Activated CD4-positive, alpha-beta T cell treated with anti-CD3 and anti-CD28 coated beads for 1 hour (primary cell): ENCODE results near the gene ANO6.

Experiments used
- DNase-seq: peaks from one replicate; pipeline ENCODE4 v3.0.0-alpha.2; 2020

ANO6 gene

DNA sequence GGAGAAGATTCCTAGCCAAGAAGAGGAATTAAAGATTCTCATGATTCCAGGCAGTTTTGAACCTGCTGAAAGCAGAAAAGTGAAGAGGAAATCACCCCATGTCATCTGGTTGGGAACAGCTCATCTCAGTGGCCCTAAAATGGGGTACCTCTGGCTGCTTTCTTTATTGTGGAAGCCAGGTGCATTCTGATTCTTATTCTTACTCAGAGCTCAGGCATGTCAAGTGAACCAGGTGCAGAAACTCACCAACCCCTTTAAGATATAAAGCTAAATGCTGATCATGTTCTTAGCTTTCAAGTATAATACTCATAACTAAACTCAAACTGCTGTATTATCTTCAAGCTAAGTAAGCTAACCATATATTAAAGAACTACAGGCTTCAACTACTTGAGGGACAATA is 259.7 kb downstream of the ANO6 start:
- DNase-seq = no peak

DNA sequence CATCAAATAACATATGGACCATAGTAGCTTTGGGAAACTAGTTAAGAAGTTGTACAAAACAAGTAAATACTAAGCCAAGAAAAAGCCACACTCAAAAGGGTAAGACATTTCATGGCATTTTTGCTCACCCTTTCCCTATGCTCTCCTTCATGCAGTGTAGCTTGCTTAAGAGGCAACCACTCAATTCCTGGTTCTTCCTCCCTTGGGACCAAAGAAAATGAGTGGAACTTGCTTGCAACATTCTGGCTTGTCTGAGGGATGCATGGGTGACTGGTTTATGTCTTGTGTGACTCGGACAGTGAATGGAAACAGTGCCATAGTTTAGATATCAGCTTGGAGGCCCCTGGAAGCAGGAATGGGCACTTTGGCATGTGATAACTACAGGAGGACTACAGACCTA is 261.6 kb downstream of the ANO6 start:
- DNase-seq = no peak

DNA sequence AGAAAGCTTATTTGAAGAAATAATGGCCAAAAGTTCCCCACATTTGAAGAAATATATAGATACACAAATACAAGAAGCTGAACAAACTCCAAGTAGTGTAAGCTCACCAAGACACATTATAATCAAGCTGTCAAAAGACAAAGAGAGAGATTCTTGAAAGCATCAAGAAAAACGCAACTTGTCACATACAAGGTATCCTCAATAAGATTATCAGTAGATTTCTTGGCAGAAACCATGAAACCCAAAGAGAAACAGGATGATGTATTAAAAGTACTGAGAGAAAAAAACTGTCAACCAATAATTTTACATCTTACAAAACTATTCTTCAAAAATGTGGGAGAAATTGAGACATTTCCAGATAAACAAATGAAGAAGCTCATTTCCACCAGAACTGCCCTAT is 263.0 kb downstream of the ANO6 start:
- no peak for DNase-seq

DNA sequence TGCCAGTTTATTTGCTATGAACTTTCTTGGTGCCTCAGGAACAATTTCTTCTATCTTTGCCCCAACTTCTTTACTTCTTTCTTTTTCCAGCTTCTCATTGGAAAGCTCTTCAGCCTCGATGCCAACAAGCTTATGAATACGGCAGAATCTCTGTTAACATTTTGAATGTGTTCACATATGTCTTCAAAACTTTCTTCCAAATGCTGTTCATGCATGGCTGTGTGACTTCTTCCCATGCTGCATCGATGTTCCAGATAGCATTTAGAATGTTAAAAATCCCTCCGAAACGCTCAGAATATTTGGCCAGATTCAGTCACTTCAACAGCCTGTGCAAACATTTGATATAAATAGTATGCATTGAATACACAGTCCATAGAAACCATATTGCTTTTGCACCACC is 265.9 kb downstream of the ANO6 start:
- no peak for DNase-seq

DNA sequence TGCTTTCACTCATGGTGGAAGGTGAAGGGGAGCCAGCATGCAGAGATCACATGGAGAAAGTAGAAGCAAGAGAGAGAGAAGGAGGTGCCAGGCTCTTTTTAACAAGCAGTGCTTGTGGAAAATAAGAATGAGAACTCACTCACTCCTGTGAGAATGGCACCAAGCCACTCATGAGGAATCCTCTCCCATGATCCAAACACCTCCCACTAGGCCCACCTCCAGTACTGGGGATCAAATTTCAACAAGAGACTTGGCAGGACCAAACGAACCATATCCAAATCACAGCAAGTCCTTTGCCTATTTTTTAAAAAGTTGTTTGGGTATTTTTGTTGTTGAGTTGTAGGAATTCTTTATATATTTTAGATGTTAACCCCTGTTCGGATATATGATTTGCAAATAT is 267.7 kb downstream of the ANO6 start:
- no peak for DNase-seq
